NCI-H2029 treated with DMSO at 0.1 percent for 48 hours (cell line): ENCODE data around the gene SPRED2.

Source experiments
- DNase-seq: peaks from one replicate; lab custom pipeline; 2025; lab: John Stamatoyannopoulos, UW

SPRED2 gene

GRCh38 chr2:65364986-65365733 is 67.2 kb downstream of the SPRED2 start:
- DNase-seq: no peak

GRCh38 chr2:65363879-65364666 is 68.3 kb downstream of the SPRED2 start:
- no peak for DNase-seq

DNA sequence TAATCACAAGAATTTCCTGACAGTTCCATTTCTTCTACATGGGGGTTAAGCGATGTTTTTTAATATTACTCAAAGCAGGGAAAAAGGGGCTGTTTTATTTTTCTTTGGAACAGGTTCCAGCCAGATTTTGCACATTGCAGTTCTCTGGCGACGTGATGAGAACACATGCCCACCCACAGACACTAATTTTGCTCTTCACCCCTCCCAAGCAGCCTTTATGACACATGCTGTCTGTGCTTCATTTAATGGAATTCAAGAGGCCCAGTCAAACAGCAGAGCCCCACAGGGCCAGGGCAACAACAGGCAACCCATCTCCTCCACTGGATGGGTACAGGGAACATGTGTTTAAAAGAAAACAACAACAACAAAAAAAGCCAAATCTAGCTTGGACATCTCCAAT is 70.8 kb downstream of the SPRED2 start:
- no peak for DNase-seq

DNA sequence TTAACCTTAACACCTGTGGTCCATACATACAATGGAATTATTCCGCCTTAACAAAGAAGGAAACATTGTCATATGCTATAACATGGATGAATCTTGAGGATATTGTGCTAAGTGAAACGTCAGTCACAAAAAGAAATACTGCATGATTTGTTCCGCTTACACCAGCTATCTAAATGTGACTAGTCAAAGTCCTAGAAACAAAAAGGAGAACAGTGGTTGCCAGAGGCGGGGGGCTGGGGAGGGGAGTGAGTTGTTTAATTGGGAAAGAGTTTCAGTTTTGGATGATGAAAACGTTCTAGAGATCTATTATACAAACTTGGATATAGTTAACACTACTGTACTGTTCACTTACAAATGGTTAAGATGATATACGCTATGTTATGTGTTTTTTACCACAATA is 72.0 kb downstream of the SPRED2 start:
- no peak for DNase-seq

- DNase-seq: no peak
Measured at GRCh38 chr2:65358678-65359400, 73.6 kb downstream of the SPRED2 start.

DNA sequence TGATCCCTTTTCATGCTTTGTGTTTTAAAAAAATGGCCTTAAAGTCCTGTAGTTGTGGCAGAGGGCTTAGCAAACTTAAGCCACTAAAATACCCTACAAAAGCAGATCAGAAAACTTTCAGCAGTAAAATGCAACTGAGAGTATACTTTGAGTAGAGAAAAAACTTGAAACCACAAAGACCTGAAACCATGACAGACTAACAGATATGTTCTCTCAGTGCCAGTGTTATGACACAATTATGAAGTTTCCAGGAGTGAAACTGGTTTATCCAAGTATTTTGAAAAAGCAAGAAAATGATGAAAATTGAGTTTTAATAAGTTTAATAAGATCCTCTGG is 74.5 kb downstream of the SPRED2 start:
- no peak for DNase-seq

GRCh38 chr2:65357095-65357958 is 75.1 kb downstream of the SPRED2 start:
- DNase-seq: no peak

DNA sequence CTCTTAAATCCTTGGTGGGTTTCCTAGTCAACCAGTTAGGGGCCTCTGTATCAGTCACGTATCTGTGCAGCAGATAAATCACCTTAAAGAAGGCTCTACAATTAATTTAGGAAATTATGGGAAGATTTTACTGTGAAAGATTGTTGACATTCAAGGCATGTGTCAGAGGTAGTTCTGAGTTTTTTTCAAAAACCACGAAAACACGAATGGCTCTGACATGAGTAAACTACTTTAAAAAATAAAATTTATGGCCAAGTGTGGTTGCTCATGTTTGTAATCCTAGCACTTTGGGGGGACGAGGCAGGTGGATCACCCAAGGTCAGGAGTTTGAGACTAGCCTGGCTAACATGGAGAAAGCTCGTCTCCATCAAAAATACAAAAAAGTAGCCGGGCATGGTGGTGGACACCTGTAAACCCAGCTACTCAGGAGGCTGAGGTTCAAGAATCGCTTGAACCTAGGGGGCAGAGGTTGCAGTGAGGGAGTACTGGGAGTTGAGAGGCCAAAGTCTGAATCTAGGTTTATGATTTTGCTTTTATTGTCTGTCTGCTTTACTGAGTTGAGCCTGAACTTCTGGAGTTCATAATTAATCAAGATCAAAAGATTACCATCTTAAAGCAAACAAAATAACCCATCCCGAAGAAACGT is 77.1 kb downstream of the SPRED2 start:
- no peak for DNase-seq

DNA sequence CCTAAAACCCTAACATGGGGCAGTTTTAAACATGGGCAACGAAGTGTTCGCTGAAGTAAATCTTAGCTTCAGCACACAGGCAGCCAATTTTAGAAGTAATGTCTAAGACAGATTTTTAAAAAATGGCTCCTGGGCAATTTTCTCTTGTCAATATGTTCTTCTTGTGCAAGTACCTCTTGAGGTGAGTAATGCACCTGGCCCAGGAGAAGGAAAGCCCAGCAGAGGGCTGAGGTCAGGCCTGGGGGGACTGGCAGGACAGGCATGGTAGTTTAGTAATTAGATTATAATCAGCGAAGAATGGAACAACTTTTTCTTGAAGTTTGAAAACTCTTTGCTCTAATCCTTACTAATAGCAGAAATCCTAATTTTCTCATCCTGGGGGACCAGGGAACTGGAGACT is 77.6 kb downstream of the SPRED2 start:
- no peak for DNase-seq

DNA sequence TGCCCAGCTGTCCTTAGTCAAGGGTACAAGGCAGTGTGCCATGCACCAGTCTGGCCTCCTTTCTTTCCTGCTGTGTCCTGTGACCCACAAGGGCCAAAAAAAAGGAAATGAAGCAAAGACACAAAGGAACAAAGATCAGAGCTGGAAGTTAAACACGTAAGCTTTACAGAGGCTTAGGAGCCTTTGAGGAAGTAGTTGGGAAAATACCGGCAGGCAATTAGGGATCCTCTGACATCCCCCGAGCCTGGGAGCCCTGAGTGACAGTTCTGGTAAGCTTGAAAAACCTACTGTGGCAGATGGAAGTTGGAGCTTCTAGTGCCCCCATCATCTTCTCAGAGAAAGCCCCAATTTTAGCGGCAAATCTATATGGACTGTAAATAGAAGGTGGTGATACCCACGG is 78.5 kb downstream of the SPRED2 start:
- peak; percentile 61 for DNase-seq

- no peak for DNase-seq
Measured at GRCh38 chr2:65353046-65353445, 79.4 kb downstream of the SPRED2 start.

- DNase-seq: no peak
Measured at GRCh38 chr2:65351948-65352595, 80.3 kb downstream of the SPRED2 start.

DNA sequence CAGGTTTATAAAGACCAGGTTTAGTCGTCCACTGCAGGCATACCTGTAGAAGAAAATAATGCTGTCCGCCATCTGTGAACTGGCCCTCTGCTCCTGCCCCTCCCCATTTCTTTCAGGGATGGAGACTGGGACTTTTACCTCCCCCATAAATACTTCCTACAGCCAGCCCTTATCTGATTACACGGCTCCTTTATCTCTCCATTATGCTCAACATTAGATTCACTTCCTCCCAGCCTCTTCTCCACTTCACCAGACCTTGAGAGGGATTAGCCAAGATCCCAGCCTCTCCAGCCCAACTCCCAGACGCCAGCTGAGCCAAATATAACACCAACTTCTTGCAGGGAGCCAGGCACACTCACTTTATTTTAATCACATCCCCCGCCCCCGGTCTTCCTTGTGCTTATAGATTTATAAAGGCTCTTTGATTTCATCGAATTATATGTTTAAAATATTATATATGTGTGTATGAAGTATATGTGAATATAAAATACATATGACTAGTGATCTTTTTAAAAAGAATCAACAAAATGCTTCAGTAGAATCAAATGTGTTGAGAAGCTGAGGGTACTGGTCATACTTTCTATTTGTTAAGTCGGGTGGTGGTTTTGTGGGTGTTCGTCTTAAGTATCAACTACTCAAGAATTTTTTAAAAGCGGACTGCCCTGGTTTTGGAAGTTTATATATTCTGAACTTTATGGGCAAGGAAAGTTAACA is 81.0 kb downstream of the SPRED2 start:
- no peak for DNase-seq

DNA sequence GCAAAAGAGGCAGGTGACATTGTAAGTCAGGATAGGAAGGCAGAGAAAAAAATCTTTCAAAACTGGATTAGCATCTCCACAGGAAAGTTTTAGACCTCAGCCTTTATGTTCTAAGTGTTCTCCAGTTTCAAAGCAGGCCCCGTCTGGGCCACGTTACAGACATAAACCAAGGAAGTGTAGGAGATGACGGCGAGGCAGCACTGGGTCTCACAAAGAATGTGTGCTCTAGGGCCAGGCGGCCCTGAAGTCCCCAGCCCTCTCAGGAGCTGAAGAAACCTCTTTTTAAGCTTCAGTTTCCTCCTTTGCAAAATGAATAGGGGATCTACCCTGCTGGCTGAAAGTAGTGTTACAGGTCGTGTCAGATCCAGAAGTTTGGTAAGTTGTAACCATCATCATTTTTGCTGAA is 81.7 kb downstream of the SPRED2 start:
- no peak for DNase-seq

GRCh38 chr2:65349863-65350262 is 82.5 kb downstream of the SPRED2 start:
- peak; percentile 62 for DNase-seq

DNA sequence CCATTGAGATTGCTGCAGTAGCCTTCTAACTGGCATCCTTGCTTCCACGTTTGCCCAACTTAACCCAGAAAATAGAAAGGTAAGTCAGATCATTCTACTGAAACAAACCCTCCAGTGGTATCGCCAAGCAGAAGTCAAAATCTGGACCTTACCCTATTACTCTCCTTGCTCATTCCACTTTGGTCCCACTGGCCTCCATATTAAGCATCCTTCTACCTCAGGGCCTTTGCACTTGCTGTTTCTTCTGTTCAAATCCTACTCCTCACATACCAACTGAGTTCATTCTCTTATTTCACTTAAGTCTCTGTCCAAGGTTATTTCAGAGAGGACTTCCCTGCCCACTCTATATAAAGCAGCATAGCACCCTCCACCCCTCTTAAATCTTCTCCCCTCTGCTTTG is 84.5 kb downstream of the SPRED2 start:
- no peak for DNase-seq

DNA sequence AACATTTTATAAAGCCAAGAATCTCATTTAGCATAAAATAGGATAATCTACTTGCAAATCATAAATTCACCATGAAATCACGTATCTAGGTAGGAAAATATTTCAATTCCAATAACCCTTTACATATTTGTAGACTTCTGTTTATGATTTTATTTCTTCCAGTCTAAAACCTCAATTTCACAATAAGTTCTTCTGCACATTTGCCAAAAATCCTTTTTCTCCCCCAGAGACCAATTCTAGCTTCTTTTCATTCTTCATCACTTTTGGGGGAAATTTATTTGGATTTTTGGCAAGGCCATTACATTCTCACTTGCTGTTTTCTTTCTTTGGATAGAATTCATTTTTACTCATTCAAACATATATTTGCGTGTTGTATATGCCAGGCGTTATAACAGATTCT is 86.8 kb downstream of the SPRED2 start:
- DNase-seq: no peak

GRCh38 chr2:65344689-65345088 is 87.7 kb downstream of the SPRED2 start:
- DNase-seq: no peak

DNA sequence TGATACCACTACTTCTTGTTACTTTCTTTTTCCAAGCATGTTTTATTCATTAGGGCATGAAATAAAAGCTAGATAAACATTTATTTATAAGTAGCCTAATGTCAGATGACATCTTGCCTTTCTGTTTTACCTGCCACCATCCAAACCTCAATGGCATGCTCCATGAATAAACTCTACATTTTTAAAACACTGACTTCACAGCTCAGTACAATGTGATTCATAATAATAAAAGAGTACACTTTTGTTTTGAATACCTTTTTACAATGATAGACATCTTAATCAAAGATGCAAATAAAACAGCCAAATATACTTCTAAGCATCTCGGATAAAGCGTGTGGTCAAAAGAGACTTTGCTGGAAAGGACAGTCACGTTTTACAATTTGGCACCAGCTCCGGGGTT is 88.2 kb downstream of the SPRED2 start:
- DNase-seq: no peak

DNA sequence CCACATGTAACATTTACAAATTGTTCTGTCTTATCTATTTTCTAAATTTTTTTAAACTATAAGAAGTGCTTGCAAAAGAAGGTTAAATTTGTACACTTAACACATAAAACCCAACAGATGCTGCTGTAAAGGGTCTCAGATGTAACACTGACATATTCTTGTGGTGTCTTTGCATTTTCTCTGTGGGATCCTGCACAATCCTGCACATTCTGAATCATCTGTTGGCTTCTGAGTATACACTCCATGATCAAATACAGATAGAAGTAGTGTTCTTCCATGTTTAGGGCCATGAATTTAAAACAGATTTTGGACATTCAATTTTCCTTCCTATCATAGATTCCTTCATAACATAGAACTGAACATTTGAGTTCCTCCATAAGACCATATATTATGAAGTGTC is 89.0 kb downstream of the SPRED2 start:
- no peak for DNase-seq
